GM12872 (cell line): ENCODE data around the gene KIF22.

Experiments used
- TF ChIP-seq, protein P1 (sequence below): IDR thresholded peaks from 3 replicates; pipeline ENCODE4 v1.5.1; 2011; ENCODE audit warnings: low read depth, mild to moderate bottlenecking, low read length, moderate library complexity; ENCODE audit not compliant: insufficient read depth

The KIF22 gene

GRCh38 chr16:29834079-29834478 is 43.5 kb downstream of the KIF22 start:
- TF ChIP-seq, protein P1, sequence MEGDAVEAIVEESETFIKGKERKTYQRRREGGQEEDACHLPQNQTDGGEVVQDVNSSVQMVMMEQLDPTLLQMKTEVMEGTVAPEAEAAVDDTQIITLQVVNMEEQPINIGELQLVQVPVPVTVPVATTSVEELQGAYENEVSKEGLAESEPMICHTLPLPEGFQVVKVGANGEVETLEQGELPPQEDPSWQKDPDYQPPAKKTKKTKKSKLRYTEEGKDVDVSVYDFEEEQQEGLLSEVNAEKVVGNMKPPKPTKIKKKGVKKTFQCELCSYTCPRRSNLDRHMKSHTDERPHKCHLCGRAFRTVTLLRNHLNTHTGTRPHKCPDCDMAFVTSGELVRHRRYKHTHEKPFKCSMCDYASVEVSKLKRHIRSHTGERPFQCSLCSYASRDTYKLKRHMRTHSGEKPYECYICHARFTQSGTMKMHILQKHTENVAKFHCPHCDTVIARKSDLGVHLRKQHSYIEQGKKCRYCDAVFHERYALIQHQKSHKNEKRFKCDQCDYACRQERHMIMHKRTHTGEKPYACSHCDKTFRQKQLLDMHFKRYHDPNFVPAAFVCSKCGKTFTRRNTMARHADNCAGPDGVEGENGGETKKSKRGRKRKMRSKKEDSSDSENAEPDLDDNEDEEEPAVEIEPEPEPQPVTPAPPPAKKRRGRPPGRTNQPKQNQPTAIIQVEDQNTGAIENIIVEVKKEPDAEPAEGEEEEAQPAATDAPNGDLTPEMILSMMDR = no peak

GRCh38 chr16:29835926-29836325 is 45.4 kb downstream of the KIF22 start:
- TF ChIP-seq, protein P1 = no peak

GRCh38 chr16:29836623-29837022 is 46.1 kb downstream of the KIF22 start:
- TF ChIP-seq, protein P1 = no peak

DNA sequence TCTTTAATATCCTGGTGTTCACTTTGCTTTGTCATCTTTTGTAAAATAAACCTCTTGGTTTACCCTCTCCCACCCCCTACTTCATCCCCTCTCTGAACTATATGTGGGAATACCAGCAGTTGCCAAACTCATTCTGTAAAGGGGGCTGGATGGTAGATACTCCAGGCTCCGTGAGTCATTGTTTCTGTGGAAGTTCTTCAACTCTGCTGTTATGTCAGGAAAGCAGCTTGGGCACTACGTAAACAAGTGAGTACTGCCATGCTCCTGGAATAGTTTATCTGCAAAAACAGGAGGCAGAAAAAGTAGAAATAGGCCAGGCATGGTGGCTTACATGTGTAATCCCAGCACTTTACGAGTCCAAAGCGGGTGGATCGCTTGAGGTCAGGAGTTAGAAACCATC is 47.3 kb downstream of the KIF22 start:
- TF ChIP-seq, protein P1 = no peak

DNA sequence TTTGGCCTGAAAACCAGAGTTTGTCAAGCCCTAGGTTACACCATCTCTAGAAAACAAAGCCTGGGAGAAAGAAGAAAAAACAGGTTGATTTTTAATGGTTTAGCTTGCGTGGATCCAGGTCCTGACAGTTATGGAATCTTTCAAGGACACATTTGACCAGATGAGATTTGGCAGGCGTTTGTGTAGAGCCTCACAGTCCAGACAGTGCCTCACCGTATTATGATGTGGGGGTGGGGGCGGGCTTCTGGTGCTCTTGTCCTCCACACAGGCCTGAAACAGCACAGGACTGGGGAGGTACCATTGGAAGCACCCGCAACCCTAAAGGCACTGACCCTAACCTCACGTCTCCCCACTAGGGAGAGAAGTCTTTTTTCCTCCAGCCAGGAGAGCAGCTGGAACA is 49.3 kb downstream of the KIF22 start:
- TF ChIP-seq, protein P1 = no peak

- TF ChIP-seq, protein P1 = no peak
These were observed 49.7 kb downstream of the KIF22 start for GRCh38 chr16:29840240-29840639.

DNA sequence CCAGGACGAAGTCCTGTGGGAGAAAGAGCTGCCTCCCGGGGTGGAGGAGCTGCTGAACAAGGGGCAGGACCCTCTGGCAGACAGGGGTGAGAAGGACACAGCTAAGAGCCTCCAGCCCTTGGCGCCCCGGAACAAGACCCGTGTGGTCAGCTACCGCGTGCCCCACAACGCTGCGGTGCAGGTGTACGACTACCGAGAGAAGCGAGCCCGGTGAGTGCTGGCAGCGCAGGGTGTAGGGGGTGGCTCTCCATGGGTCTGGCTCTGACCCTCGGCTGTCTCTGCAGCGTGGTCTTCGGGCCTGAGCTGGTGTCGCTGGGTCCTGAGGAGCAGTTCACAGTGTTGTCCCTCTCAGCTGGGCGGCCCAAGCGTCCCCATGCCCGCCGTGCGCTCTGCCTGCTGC is 51.1 kb downstream of the KIF22 start:
- TF ChIP-seq, protein P1 = no peak
